HFFc6 (cell line): Measurements from ENCODE around the gene PCYT1B. TPM values are rescaled to one million over a fixed set of nuclear protein-coding genes. Genes with fewer than 3 reads are reported as not detected.
A peak's percentile ranks its signal among the peaks of the same experiment; 100 is the strongest.
"Not testable (repeated sequence)": the region's sequence is repeated elsewhere in the genome, so short reads cannot be mapped to it uniquely, and the experiment has no call there.

ENCODE experiments used
- DNase-seq: peaks from one replicate; pipeline ENCODE4 v3.0.0-alpha.2; 2018
- H3K27ac Mint-ChIP-seq: 2 replicates; pipeline ENCODE4 v1.8.0; 2020; ENCODE audit warnings: mild to moderate bottlenecking, mixed read lengths
- H3K27me3 Mint-ChIP-seq: 2 replicates; pipeline ENCODE4 v1.8.0; 2021; ENCODE audit warnings: mild to moderate bottlenecking, moderate library complexity, mixed read lengths; ENCODE audit not compliant: insufficient read depth
- H3K36me3 Mint-ChIP-seq: 2 replicates; pipeline ENCODE4 v1.8.0; 2021; ENCODE audit warnings: low read depth, mixed read lengths
- H3K4me1 Mint-ChIP-seq: 2 replicates; pipeline ENCODE4 v1.8.0; 2020; ENCODE audit warnings: low read depth, mixed read lengths
- H3K4me3 Mint-ChIP-seq: 2 replicates; pipeline ENCODE4 v1.8.0; 2020; ENCODE audit warnings: mild to moderate bottlenecking, moderate library complexity, mixed read lengths
- H3K9me3 Mint-ChIP-seq: 2 replicates; pipeline ENCODE4 v1.8.0; 2020; ENCODE audit warnings: mild to moderate bottlenecking, mixed read lengths
- total RNA-seq, 6 experiments: library from RNA; stranded (reverse); fragmentation: NEBNext Ultra II Directional; extraction: Animal tissue kit (Norgen Biotek cat#: 25700); gene quantifications; 2 replicates in 1 of 6; 3 replicates in 5 of 6; pipeline ENCODE4 v1.2.3, GENCODE V29; 2021
- TF ChIP-seq, protein P1 (sequence below): fragments of 200-600 bp; sonication (generic); IDR thresholded peaks from 2 replicates; pipeline ENCODE4 v1.5.0; 2021; ENCODE audit warnings: antibody characterized with exemption, mild to moderate bottlenecking

PCYT1B gene
- total RNA-seq, 6 experiments from 2014 or later = not detected

DNA sequence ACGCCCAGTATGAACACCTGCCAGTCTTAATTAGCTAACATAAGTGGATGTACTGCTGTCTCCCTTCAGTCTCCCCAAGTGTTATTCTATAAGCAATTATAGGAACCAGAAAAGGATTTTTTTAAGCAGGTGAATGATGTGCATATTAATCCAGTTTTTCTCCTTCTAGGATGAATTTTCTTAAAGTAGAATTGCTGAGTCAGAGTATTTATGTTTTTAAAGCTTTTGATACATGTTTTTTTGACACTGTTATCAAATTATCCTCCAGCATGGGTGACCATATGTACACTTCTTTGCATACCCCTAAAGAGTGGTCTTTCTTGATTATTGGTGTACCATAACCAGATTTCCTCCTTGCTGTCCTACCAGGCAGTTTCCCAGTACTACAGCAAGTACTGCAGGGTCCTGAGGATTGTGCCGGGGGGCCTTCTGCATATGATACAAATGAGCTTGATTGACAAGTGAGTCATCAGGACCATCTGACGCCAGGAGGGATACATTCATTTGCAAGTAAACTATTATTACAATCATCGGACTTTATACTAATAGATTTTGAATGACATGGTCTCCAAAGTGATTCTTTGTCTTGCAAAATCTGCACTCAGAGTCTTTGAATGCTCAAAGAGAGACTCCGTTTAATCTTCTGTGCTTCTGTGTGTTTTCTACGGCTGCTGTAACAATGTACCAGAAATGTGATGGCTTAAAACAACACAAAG lies 10.7 kb upstream of the PCYT1B start:
- DNase-seq = no peak
- H3K4me1 Mint-ChIP-seq = no peaks in the 10 kb centered on the region
- TF ChIP-seq, protein P1, sequence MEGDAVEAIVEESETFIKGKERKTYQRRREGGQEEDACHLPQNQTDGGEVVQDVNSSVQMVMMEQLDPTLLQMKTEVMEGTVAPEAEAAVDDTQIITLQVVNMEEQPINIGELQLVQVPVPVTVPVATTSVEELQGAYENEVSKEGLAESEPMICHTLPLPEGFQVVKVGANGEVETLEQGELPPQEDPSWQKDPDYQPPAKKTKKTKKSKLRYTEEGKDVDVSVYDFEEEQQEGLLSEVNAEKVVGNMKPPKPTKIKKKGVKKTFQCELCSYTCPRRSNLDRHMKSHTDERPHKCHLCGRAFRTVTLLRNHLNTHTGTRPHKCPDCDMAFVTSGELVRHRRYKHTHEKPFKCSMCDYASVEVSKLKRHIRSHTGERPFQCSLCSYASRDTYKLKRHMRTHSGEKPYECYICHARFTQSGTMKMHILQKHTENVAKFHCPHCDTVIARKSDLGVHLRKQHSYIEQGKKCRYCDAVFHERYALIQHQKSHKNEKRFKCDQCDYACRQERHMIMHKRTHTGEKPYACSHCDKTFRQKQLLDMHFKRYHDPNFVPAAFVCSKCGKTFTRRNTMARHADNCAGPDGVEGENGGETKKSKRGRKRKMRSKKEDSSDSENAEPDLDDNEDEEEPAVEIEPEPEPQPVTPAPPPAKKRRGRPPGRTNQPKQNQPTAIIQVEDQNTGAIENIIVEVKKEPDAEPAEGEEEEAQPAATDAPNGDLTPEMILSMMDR = no peak
- no peak overlapping the region for H3K4me3 Mint-ChIP-seq
- H3K9me3 Mint-ChIP-seq = no peaks in the 10 kb centered on the region
- H3K27ac Mint-ChIP-seq = no peak overlapping the region
- H3K36me3 Mint-ChIP-seq = no peaks in the 10 kb centered on the region
- no peaks in the 10 kb centered on the region; the same call in 1 of the 2 replicates for H3K27me3 Mint-ChIP-seq

DNA sequence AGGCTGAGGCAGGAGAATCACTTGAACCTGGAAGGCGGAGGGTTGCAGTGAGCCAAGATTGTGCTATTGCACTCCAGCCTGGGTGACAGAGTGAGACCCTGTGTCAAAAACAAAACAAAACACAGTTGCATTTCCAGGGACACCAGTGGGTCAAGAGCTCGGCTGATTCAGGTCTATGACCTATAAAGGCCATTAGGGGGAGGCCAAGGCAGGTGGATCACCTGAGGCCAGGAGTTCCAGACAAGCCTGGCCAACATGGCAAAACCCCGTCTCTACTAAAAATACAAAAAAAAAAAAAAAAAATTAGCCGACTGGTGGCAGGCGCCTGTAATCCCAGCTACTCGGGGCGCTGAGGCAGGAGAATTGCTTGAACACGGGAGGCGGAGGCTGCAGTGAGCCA lies 8.5 kb upstream of the PCYT1B start:
- H3K36me3 Mint-ChIP-seq, H3K4me3 Mint-ChIP-seq, H3K27me3 Mint-ChIP-seq, DNase-seq, H3K9me3 Mint-ChIP-seq, H3K27ac Mint-ChIP-seq, H3K4me1 Mint-ChIP-seq: not testable (repeated sequence)

DNA sequence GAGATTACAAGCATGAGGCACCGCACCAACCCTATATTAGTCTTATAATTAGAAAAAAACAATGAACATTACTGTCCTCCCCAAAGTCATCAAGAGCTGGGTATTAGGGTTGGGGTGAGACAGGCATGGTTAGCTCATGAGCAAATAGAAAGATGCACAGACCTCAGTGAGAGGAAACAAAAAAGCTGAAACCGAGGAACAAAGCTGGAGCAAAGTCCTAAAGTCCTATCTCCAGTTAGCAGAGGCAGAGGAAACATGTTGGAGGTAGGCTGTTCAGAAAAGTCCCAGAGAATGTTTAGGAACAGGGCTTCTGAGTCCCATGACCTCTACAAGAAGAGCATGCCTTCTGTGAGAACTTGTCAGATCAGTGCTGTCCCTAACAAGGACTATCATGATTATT lies 4.6 kb upstream of the PCYT1B start:
- Mint-ChIP-seq H3K9me3 (no peaks in the 10 kb centered on the region), H3K27me3 (peaks cover 3% of the 10 kb centered on the region; the same call in 1 of the 2 replicates), H3K4me3 (no peak overlapping the region), H3K27ac (no peak overlapping the region), H3K4me1 (peaks cover 4% of the 10 kb centered on the region; the same call in 1 of the 2 replicates), H3K36me3 (no peaks in the 10 kb centered on the region)
- TF ChIP-seq, protein P1 = no peak
- DNase-seq = no peak

DNA sequence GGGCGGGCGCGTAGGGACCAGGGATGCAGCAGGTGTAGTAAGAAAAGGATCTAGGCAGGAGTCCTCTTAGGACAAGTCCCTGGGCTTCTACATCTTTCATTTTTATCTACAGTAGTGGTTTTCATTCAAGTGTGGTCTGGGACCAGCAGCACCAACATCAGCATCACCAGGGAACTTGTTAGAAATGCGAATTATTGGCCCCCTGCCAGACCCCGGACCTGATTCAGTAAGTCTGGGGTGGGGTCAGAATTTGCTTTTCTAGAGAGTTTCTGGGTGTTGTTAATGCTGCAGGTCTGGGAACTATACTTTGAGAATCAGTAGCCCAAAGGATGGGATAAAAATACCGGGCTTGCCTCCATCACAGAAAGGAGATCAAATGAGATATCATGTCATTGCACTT lies 1.3 kb upstream of the PCYT1B start:
- TF ChIP-seq, protein P1 = no peak
- no peaks in the 10 kb centered on the region for H3K36me3 Mint-ChIP-seq
- no peak for DNase-seq
- no peaks in the 10 kb centered on the region for H3K9me3 Mint-ChIP-seq
- H3K27ac Mint-ChIP-seq = no peak overlapping the region
- H3K4me3 Mint-ChIP-seq = no peak overlapping the region
- H3K27me3 Mint-ChIP-seq = peaks cover 4% of the 10 kb centered on the region; the same call in 1 of the 2 replicates
- peaks cover 7% of the 10 kb centered on the region; the same call in 1 of the 2 replicates for H3K4me1 Mint-ChIP-seq

DNA sequence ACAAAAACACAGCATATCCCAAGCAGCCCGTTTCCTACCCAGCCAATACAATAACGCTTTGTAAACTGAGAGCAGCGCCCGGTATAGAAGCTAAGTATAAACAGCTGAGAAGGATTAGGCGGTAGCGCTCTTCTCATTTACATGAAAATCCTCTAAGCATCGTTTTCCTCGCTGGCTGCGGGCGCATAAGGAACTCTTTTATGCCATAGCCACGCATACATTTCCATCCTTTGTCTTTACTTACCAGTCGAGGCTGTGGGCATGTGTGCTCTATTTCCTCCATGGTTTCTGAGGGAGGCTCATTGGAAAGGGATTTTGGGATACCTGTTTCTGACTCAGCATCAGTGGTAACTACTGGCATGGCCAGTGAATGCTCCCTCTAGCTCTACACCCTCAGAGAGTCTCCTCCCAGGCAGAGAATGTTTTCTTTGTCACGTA lies 383 bp downstream of the PCYT1B start:
- H3K27me3 Mint-ChIP-seq = peaks cover 4% of the 10 kb centered on the region; the same call in 1 of the 2 replicates

DNA sequence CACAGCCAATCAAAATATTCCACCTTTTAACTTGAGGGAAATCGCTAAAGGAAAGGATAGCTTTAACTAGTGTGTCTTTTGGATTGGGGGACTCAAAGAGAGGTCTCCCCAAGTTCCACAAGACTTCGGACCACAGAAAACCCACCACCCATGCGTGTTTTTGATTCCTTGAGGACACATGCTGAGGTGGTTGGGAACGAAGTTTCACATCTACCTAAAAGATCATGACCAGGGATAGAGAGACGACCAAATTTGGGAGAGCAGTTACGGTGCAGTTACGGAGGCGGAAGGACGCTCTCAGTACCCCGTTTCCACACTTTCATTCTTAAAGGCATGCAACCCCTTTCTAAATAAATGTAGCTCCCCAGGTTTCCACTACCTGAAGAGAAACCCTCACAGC lies 1.1 kb downstream of the PCYT1B start:
- no peak overlapping the region for H3K27ac Mint-ChIP-seq
- H3K9me3 Mint-ChIP-seq = no peaks in the 10 kb centered on the region
- no peak for DNase-seq
- peaks cover 4% of the 10 kb centered on the region; the same call in 1 of the 2 replicates for H3K27me3 Mint-ChIP-seq
- H3K36me3 Mint-ChIP-seq = no peaks in the 10 kb centered on the region
- peak overlapping the region; percentile 57; the same call in 1 of the 2 replicates for H3K4me3 Mint-ChIP-seq
- TF ChIP-seq, protein P1 = no peak
- H3K4me1 Mint-ChIP-seq = peaks cover 7% of the 10 kb centered on the region; the same call in 1 of the 2 replicates

More for the DNA sequence above, 383 bp downstream of the PCYT1B start:
- TF ChIP-seq, protein P1 = no peak
- H3K4me1 Mint-ChIP-seq = peaks cover 7% of the 10 kb centered on the region; the same call in 1 of the 2 replicates
- H3K9me3 Mint-ChIP-seq = no peaks in the 10 kb centered on the region
- H3K27ac Mint-ChIP-seq = no peak overlapping the region
- H3K4me3 Mint-ChIP-seq = peak overlapping the region; percentile 74
- no peak for DNase-seq
- H3K36me3 Mint-ChIP-seq = no peaks in the 10 kb centered on the region
